HG03521 (cell line): Measurements from ENCODE around the gene KRT31.
"Not testable (repeated sequence)": the region's sequence is repeated elsewhere in the genome, so short reads cannot be mapped to it uniquely, and the experiment has no call there.

Experiments used
- ATAC-seq: cut with Tn5 transposase; IDR thresholded peaks from one replicate; pipeline ENCODE4 v1.9.1; 2021; ENCODE audit warnings: mild to moderate bottlenecking, moderate library complexity; ENCODE audit not compliant: unreplicated experiment

KRT31 gene

DNA sequence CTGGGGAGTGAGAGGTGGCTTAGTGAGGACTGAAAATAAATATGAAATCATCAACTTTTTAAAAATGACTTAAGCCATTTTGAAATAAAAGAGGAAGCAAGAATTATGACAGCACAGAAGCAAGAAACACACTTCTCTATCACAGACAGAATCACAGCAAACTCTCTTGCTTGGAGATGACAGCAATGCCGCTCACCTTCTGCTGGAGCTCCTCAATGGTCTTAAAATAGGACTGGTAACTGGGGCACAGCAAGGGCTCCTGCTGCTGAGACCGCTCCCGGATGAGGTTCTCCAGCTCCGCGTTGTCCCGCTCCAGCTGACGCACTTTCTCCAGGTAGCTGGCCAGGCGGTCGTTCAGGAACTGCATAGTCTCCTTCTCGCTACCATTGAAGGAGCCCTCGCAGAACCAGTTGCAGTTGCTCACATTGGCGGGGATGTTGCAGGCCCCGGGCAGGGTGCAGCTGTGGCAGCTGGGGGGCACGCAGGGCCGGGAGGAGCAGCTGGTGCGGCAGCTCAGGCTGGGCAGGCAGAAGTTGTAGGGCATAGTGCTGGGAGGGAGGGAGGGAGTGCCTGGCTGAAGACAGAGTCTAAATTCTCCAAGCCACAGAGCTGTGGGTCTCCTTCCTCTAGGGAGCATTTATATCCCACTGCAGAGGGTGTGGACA is at the start of gene KRT31:
Gene KRT31 (minus strand): TSS at position 613 of the 665 bp plus-strand sequence. CDS start 69 bp downstream, at position 544.
- no peak for ATAC-seq

DNA sequence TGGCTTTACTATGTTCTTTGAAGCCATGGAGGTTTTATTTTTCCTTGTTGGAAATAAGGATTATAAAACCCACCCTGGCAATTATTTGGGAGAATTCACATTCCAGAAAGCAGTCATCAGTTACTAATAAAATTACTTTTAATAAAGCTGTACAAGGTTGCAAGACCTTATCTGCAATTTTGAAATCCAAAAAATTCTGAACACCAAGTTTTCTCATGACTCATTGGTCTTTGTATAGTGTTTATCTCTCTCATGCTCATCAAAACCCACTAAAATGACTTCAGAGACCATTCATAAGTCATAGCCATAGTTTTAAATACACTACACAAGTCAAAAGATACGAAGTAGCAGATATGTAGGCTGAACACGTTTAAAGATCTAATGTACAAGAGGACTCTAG is 49.4 kb upstream of the KRT31 start:
- ATAC-seq, result no peak

DNA sequence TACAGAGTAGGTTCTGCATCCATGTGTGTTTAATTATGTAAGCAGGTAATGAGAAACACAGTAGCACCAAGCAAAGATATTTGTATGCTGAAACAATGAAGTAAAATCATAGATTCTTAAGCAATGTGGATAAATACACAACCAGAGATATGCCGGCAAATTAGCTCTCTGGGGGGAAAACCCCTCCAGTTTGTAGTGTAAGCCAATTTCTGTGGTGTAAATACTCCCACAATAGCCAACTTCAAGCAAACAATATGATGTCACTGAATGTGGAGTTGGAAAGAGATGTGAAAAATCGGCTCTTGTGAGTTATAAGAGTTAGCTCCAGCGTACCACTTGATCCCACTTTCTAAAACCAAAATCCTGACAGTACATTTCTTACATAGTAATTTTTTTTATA is 47.2 kb upstream of the KRT31 start:
- ATAC-seq, result no peak

DNA sequence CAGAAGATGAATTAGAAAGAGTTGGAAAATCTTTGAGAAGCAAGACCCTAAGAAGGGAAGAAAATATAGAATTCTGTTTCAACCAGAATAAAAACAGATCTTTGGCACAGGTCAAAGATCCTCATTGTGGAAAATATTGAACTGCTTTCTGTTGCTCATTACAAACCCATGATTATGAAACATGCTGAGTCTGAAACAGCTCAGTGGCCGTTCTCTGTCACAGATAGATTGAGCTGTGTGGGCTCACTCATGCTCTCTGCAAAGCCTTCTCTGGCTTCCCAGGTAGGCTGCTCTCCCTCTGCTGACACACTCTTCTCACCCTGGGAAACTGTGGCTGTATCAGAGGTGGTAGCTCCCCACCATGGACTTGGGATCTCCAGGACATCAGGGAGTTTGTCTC is 46.8 kb upstream of the KRT31 start:
- no peak for ATAC-seq

DNA sequence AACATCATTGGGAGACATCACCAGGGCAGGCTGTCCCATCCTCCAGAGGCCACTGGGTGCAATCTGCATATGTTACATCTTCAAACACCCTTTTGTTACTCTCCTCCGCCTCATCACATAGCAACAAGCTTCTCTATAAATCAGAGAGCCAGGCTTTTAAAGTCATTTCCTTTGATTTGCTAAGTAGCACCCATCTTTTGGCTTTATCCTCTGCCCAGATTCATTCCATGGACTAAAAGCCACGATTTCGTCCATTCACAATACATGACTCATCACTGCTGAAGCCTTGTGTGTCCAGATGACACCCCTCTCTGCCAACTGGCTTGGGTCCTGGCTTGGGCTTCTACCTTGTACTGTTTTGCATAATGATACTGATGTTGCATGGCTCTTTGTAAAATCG is 45.3 kb upstream of the KRT31 start:
- no peak for ATAC-seq

DNA sequence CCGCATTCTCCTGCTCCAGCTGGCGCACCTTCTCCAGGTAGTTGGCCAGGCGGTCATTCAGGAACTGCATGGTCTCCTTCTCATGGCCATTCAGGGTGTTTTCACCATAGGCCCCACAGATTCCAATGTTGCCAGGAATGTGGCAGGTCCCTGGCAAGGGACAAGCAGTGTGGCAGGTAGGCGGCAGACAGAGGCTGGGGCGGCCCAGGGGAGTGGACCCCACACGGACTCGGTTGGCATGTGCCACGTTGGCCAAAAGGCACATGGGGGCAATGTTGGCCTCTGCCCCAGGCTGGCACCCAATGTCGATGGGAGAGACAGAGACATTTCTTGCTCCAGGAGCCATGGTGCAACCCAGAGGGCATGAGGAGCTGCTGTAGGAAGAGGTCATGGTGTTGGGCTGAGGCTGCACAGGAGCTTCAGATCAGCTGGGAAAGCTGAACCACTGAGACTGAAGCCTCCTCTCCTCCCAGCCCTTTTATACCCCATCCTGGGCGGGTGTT is 43.2 kb upstream of the KRT31 start, which contains the start of gene KRT38:
Gene KRT38 (minus strand): TSS at position 453 of the 503 bp plus-strand sequence. CDS start 62 bp downstream, at position 391.
- no peak for ATAC-seq

DNA sequence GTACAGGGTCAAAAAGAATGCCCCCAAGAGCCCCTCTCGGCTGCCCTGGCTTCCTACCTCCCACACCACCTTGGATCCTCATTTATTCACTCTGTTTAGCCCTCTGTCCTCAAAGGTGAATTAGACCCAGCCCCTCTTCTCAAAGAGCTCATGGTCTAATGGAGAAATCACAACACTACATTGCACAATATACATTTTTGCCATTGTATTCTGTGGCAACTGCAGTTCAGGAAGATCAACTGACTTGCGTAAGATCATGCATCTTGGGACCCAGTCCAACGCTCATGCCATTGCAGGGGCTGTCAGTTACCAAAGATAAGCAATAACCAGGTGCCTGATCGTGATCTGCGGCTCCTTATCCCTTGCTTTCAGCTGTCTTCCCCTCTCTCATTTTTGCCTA is 42.0 kb upstream of the KRT31 start:
- no peak for ATAC-seq

DNA sequence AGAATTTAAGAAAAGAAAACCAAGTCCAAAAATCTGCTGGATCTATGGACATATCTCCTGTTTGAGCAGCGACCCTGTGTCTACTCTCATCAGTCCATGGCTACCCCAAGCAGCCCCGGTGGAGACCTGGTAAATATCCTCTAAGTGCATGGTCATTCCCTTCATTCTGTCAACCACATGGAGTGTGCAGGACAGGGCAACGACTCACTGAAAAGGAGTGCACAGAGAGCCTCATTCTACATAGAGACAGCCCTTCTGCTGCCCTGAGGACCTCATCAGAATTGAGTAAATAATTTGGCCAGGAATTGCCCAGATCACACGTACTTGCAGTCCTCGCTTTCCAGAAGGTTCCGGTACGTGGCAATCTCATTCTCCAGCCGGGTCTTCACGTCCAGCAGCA is 40.4 kb upstream of the KRT31 start:
- no peak for ATAC-seq

DNA sequence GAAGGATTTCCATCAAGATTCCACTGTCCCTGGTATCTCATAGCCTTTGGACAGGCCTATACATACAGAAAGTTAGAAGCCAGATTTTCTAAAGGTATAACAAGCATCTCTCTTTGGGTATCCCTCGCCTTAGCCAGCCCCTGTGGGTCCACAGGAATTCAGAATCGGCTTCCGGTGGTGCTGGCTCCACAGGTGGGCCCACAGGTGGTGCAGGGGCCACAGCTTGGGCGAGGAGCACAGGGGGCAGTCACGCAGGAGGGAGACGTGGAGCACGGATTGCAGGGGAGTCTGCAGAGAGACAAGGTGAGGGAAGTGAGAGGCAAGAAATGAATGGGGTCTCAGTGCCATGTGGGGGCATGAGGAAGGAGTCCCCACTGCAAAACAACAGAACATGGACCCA is 39.8 kb upstream of the KRT31 start:
- ATAC-seq, result no peak

DNA sequence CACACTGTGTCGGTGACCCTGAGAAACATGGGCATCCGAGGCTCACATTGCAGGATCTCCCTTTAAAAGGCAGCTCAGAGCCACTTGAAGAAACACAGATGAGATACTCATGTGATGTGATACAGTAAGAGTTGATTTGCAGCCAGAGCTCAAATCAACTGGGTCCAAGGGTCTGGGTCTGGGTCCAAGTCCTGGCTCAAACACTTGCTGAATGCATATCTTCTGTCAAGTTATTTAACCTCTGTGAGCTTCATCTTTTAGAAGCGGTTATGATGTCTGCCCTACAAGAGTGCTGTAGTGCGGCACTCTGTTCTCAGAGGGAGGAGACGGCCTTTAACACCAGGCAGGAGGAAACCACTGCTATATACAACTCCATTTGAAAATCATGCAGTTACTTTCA is 37.0 kb upstream of the KRT31 start:
- no peak for ATAC-seq

DNA sequence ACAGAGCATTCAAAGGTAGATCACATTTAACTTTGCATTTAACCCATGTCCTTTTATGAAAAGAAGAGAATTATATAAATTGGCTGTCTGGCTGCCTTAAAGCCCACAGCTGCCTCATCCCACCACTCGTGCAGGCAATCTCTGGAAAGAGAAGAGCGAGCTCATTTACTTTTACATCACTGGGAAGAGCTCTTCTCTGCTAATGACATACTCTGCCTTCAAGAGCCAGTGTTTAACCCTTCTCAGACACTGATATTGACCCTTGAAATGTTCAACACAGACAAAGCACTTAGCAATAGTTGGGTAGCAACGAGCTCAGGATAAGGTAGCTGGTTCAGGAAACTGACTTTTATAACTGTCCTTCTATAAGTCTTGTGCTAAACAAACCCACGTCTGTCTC is 36.6 kb upstream of the KRT31 start:
- no peak for ATAC-seq

DNA sequence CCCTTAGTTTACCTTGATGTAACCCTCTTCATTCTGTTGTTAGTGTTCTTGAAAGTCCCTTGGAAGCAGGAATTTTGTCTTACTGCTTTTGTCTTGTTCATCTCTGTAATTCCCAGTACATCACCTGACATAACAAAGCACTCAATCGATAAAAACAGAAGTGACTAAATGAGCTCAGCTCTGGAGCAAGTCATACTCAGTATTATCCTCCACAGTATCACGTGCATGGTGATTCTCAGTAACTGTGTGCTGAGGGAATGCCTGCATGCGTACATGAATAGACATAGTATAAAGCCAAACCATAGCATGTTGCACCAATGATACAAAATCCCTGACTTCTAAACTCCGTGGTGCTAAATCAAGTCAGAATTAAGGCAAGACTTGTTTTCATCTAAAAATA is 36.2 kb upstream of the KRT31 start:
- ATAC-seq, result no peak

DNA sequence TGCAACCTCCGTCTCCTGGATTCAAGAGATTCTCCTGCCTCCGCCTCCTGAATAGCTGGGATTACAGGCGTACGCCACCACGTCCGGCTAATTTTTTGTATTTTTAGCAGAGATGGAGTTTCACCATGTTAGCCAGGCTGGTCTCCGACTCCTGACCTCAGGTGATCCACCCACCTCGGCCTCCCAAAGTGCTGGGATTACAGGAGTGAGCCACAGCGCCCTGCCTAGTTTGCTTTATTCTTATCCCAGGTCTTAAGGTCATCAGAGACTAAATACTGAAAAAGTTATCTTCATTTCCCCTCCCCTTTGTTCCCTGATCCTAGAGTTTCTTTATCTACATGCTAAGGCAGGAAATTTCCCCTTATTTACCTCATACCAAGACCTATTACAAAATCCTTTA is 33.0 kb upstream of the KRT31 start:
- ATAC-seq, result not testable (repeated sequence)

DNA sequence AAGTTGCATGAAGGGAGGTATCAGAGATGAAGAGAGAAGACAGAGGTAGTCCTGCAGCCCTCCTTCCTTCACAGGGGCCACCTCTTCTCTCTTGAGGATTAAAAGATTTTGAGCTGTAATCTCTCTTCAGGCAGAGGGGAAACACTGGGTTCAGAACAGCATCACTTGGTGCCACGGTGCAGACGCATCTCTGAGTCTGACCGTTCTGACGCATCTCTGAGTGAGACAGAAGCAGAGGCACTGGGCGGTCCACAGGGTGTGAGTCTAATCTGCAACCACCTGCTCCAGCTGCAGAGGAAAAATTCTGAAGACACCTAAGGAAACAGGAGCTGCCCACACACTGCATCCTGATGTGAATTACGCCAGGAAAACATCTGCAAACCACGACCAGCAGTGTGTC is 32.3 kb upstream of the KRT31 start:
- ATAC-seq, result no peak

DNA sequence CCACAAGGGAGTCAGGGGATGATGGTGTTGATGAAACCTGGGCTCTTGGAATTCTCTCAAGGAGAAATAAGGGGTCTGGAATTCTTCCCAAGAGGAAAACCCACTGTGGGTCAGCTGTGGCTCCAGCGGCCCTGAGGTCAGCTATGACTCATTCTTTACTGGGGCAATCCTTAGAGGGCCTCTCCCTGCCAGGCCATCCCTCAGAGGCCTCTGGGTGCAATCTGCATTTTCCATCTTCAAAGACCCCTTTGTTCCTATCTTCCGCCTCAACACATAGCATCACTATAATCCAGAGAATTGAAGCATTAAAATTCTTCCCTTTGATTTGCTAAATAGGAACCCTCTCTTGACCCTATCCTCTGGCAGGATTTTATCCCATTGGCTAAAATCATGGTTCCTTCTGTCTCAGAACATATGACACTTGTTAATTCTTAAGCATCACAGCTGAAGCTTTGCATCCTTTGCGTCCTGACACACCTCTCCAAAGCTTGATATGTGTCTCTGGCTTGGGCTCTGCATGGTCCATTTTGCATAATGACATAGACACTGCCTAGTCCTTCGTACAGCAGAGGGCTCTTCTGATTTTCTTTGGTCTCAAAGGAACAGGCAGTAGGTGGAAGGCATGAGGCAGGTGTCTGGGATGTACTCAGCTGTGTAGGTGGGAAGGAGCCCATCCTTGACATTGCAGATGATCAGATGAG is 31.3 kb upstream of the KRT31 start:
- ATAC-seq, result no peak

DNA sequence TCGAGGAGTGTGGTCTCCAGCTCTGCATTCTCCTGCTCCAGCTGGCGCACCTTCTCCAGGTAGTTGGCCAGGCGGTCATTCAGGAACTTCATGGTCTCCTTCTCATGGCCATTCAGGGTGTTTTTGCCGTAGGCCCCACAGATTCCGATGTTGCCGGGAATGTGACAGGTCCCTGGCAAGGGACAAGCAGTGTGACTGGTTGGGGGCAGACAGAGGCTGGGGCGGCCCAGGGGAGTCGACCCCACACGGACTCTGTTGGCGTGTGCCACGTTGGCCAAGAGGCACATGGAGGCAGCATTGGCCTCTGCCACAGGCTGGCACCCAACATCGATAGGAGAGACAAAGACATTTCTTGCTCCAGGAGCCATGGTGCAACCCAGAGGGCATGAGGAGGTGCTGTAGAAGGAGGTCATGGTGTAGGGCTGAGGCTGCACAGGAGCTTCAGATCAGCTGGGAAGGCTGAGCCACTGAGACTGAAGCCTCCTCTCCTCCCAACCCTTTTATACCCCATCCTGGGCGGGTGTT is 26.8 kb upstream of the KRT31 start, which contains the start of gene KRT37:
Gene KRT37 (minus strand): TSS at position 475 of the 525 bp plus-strand sequence. CDS start 62 bp downstream, at position 413.
- no peak for ATAC-seq

DNA sequence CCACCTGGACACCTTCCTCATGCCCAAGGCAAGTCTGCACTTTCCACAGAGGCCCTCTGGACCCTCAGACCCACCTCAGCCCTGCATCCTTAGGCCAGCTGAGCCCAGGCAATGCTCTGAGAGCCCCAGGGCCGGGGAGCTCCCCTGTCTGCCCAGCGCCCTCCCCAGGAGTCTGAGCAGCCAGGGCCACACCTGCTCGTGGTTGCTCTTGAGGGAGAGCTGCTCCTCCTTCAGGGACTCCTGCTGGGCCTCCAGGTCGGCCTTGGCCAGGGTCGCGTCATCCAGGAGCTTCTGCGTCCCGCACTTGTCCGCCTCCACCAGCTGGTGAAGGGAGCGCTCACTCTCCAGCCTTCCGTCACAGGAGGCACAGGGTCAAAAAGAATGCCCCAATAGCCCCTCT is 25.2 kb upstream of the KRT31 start:
- not testable (repeated sequence) for ATAC-seq

DNA sequence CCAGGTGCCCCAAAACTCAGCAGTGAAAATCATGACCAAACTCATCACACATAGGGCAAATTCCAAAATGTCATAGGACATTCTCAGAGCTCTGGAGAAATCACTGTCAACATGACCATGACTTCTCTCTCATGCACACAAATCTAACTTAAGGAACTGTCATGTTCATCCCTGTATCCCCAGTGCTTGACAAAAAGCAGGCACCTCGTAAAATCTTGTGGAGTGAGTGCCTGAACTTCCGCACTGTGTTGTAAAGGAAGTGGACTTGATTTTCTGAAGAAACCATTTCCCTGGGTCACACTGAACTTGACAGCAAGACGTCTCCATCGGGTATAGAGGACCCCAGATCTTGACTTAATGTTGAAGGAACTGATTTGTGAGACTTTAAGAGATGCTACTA is 24.2 kb upstream of the KRT31 start:
- no peak for ATAC-seq

DNA sequence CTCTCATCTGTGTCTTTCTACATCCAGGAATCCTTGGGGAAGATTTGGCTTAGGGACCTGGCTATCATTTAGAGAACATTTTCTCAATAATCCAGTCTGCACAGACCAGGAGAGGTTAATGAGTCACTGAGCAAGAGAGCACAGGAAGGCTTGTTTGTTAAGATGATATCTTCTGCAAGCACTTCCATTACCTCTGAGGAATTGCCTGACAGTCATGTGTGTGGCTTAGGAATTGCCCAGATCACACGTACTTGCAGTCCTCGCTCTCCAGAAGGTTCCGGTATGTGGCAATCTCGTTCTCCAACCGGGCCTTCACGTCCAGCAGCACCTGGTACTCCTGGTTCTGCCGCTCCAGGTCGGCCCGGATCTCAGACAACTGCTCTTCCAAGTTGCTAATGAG is 23.7 kb upstream of the KRT31 start:
- no peak for ATAC-seq

DNA sequence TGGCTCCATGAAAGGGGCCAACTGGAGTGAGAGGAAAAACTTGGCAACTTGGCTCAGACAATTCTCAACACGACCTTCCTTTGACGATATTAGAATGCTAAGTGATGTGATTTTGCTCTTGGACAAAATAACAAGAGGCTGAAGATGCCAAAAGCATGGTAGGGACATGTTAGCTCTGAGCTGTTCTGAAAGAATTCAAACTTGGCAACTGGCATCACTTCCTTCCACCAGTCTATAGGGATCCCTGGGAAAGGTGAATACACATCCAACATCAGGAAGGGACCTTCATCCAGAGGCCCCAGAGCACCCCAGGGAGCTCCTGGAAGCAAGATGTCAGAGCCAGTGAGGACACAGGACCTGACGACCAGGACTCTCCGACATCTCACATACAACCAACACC is 22.7 kb upstream of the KRT31 start:
- no peak for ATAC-seq

DNA sequence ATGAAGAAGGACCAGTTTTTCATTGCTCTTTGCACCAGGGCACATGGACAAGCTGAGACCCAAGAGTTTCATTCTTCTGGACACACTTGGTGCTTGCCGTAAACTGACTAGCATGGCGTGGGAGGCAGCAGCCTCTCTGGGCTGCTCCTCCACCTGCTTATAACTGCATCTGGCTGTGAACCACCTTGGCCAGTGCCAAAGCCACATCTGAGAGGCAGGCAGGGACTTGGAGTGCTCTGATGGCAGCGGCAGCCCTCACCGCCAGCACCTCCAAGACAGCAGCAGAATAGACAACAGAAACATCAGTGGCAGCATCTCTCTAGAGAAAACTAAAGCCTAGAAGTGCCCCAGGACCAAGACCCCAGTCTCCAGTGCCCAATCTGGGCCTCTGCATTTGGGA is 22.3 kb upstream of the KRT31 start:
- ATAC-seq, result no peak
